RWPE2 (cell line): Measurements from ENCODE around the gene CLPTM1.

Experiments used
- ATAC-seq: fragments of 200-7000 bp; cut with Tn5 transposase; 3 replicates; pipeline ENCODE4 v1.9.1; 2021; ENCODE audit warnings: low read depth
- DNase-seq: peaks from one replicate; pipeline ENCODE4 v3.0.0-alpha.2; 2020; ENCODE audit warnings: low spot score
- H3K27ac ChIP-seq: fragments of 450-650 bp; 2 replicates; pipeline ENCODE4 v1.5.1; 2017; ENCODE audit warnings: mild to moderate bottlenecking; ENCODE audit not compliant: poor library complexity, severe bottlenecking
- H3K27me3 ChIP-seq: fragments of 250-450 bp; sonication (Bioruptor Pico); 2 replicates; pipeline ENCODE4 v1.5.1; 2021; ENCODE audit warnings: mild to moderate bottlenecking, moderate library complexity; ENCODE audit not compliant: insufficient read depth, poor library complexity, severe bottlenecking
- H3K36me3 ChIP-seq: fragments of 250-450 bp; sonication (Bioruptor Pico); 2 replicates; pipeline ENCODE4 v1.5.1; 2020; ENCODE audit warnings: low read depth, mild to moderate bottlenecking, moderate library complexity
- H3K4me1 ChIP-seq: fragments of 250-450 bp; sonication (Bioruptor Pico); 2 replicates; pipeline ENCODE4 v1.5.1; 2021; ENCODE audit warnings: mild to moderate bottlenecking, moderate library complexity; ENCODE audit not compliant: insufficient read depth, poor library complexity, severe bottlenecking
- H3K4me3 ChIP-seq: fragments of 250-450 bp; sonication (Bioruptor Pico); 2 replicates; pipeline ENCODE4 v1.5.1; 2021; ENCODE audit warnings: mild to moderate bottlenecking, moderate library complexity; ENCODE audit not compliant: severe bottlenecking
- H3K9me3 ChIP-seq: fragments of 250-450 bp; sonication (Bioruptor Pico); 2 replicates; pipeline ENCODE4 v1.5.1; 2021; ENCODE audit warnings: mild to moderate bottlenecking, moderate library complexity; ENCODE audit not compliant: severe bottlenecking
- TF ChIP-seq, protein P1 (sequence below): fragments of 450-650 bp; IDR thresholded peaks from one replicate; pipeline ENCODE4 v1.5.1; 2017; ENCODE audit warnings: mild to moderate bottlenecking, moderate library complexity; ENCODE audit not compliant: poor library complexity, severe bottlenecking

Gene CLPTM1

DNA sequence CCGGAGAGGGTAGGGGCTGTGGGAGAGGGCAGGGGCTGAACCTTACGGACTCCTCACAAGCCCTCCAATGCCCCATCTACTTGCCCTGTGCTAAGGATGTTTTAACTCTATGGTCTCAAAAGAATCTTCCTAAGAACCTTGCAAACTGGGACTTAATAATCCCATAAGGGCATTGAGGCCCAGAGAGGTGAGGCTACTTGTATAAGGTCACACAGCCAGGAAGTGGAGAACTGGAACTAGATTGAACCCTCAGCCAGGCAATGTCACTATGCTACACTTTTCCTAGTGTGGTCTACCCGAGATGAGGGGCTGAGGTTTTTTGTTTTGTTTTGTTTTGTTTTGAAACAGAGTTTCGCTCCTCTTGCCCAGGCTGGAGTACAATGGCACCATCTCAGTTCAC lies 23.6 kb upstream of the CLPTM1 start:
- Histone ChIP-seq H3K27me3 (no peaks in the 10 kb centered on the region), H3K9me3 (no peaks in the 10 kb centered on the region), H3K27ac (no peak overlapping the region), H3K36me3 (no peaks in the 10 kb centered on the region), H3K4me1 (no peaks in the 10 kb centered on the region), H3K4me3 (no peak overlapping the region)
- no peak for ATAC-seq
- TF ChIP-seq, protein P1, sequence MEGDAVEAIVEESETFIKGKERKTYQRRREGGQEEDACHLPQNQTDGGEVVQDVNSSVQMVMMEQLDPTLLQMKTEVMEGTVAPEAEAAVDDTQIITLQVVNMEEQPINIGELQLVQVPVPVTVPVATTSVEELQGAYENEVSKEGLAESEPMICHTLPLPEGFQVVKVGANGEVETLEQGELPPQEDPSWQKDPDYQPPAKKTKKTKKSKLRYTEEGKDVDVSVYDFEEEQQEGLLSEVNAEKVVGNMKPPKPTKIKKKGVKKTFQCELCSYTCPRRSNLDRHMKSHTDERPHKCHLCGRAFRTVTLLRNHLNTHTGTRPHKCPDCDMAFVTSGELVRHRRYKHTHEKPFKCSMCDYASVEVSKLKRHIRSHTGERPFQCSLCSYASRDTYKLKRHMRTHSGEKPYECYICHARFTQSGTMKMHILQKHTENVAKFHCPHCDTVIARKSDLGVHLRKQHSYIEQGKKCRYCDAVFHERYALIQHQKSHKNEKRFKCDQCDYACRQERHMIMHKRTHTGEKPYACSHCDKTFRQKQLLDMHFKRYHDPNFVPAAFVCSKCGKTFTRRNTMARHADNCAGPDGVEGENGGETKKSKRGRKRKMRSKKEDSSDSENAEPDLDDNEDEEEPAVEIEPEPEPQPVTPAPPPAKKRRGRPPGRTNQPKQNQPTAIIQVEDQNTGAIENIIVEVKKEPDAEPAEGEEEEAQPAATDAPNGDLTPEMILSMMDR: no peak
- no peak for DNase-seq

GRCh38 chr19:44939668-44940067 lies 15.5 kb upstream of the CLPTM1 start:
- no peak for ATAC-seq
- Histone ChIP-seq H3K36me3 (no peaks in the 10 kb centered on the region), H3K9me3 (no peaks in the 10 kb centered on the region), H3K27ac (no peak overlapping the region), H3K27me3 (no peaks in the 10 kb centered on the region), H3K4me3 (no peak overlapping the region), H3K4me1 (no peaks in the 10 kb centered on the region)
- DNase-seq: no peak
- TF ChIP-seq, protein P1: no peak

GRCh38 chr19:44942067-44942571 lies 13.1 kb upstream of the CLPTM1 start, which contains the start of gene APOC4:
Gene APOC4 (plus strand): TSS chr19:44942237. CDS start chr19:44942278, 41 bp downstream.
- H3K4me1 ChIP-seq: no peaks in the 10 kb centered on the region
- H3K27me3 ChIP-seq: no peaks in the 10 kb centered on the region
- ATAC-seq (no peak), DNase-seq (no peak)
- TF ChIP-seq, protein P1: no peak
- no peaks in the 10 kb centered on the region for H3K36me3 ChIP-seq
- no peak within 1 kb of the TSS for H3K4me3 ChIP-seq
- no peak within 1 kb of the TSS for H3K27ac ChIP-seq
- no peaks in the 10 kb centered on the region for H3K9me3 ChIP-seq

DNA sequence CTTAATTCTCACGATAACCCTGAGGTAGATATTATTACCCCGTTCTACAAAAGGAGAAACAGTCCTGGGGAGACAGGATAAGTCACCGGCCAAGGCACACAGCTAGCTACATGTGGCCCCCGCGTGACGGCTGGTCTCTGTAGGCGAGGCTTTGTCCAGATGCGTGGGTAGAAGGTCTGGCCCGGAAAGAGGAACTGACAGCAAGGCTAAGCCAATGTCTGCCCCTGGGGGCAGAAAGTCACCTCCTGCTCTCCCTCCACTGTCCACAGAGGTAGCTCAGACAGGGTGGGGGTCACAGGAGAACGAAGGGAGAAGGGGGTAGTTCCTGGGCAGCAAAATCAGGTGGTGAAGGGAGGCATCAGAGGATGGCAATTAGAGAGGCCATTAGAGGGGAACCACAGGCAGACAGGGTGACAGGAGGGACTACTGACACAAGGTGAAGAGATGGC lies 11.4 kb upstream of the CLPTM1 start:
- Histone ChIP-seq H3K27ac (no peak overlapping the region), H3K9me3 (no peaks in the 10 kb centered on the region), H3K4me1 (no peaks in the 10 kb centered on the region), H3K27me3 (no peaks in the 10 kb centered on the region), H3K4me3 (no peak overlapping the region), H3K36me3 (no peaks in the 10 kb centered on the region)
- TF ChIP-seq, protein P1: no peak
- ATAC-seq: no peak
- no peak for DNase-seq

- no peak for ATAC-seq
Observed at GRCh38 chr19:44947041-44947581, 8.1 kb upstream of the CLPTM1 start.

More at GRCh38 chr19:44947041-44947581, 8.1 kb upstream of the CLPTM1 start:
- DNase-seq: no peak
- H3K9me3 ChIP-seq: no peaks in the 10 kb centered on the region
- H3K4me3 ChIP-seq: no peak overlapping the region
- TF ChIP-seq, protein P1: no peak
- no peaks in the 10 kb centered on the region for H3K4me1 ChIP-seq
- H3K27ac ChIP-seq: no peak overlapping the region
- no peaks in the 10 kb centered on the region for H3K36me3 ChIP-seq
- H3K27me3 ChIP-seq: no peaks in the 10 kb centered on the region
